ENCODE results near the gene ALOX15B.
"Not testable (repeated sequence)": the region's sequence is repeated elsewhere in the genome, so short reads cannot be mapped to it uniquely, and the experiment has no call there.

The ALOX15B gene

GRCh38 chr17:8013731-8014557, 24.9 kb upstream of the ALOX15B start:
- DNase-seq (ENCODE audit: low read depth): no peak

- DNase-seq (ENCODE audit: low read depth): no peak
Observed at GRCh38 chr17:8014558-8014850, 24.4 kb upstream of the ALOX15B start.

GRCh38 chr17:8015236-8015956, 23.5 kb upstream of the ALOX15B start:
- no peak for DNase-seq (ENCODE audit: low read depth)

GRCh38 chr17:8015957-8016631, 22.8 kb upstream of the ALOX15B start:
- no peak for DNase-seq (ENCODE audit: low read depth)

GRCh38 chr17:8016632-8017424, 22.0 kb upstream of the ALOX15B start:
- no peak for DNase-seq (ENCODE audit: low read depth)

- no peak for DNase-seq (ENCODE audit: low read depth)
Observed at GRCh38 chr17:8018436-8018835, 20.4 kb upstream of the ALOX15B start.

- no peak for DNase-seq (ENCODE audit: low read depth)
Observed at GRCh38 chr17:8019166-8019565, 19.7 kb upstream of the ALOX15B start.

GRCh38 chr17:8019665-8020650, 18.9 kb upstream of the ALOX15B start:
- DNase-seq (ENCODE audit: low read depth): no peak

- DNase-seq (ENCODE audit: low read depth): no peak
Observed at GRCh38 chr17:8020776-8021564, 17.9 kb upstream of the ALOX15B start.

- no peak for DNase-seq (ENCODE audit: low read depth)
Observed at GRCh38 chr17:8021565-8022359, 17.1 kb upstream of the ALOX15B start.

GRCh38 chr17:8022360-8023003, 16.4 kb upstream of the ALOX15B start:
- no peak for DNase-seq (ENCODE audit: low read depth)

- DNase-seq (ENCODE audit: low read depth): not testable (repeated sequence)
Observed at GRCh38 chr17:8024161-8024560, 14.7 kb upstream of the ALOX15B start.

GRCh38 chr17:8025176-8025911, 13.5 kb upstream of the ALOX15B start:
- DNase-seq (ENCODE audit: low read depth): no peak

- peak; percentile 10 for DNase-seq (ENCODE audit: low read depth)
Observed at GRCh38 chr17:8029121-8029520, 9.7 kb upstream of the ALOX15B start.

- no peak for DNase-seq (ENCODE audit: low read depth)
Observed at GRCh38 chr17:8031261-8031661, 7.6 kb upstream of the ALOX15B start.

GRCh38 chr17:8031950-8032349, 6.9 kb upstream of the ALOX15B start:
- DNase-seq (ENCODE audit: low read depth): no peak

GRCh38 chr17:8032442-8032841, 6.4 kb upstream of the ALOX15B start:
- DNase-seq (ENCODE audit: low read depth): no peak

GRCh38 chr17:8039611-8040168, 831 bp downstream of the ALOX15B start:
- DNase-seq (ENCODE audit: low read depth): no peak
